ENCODE data around the gene RGL1. TPM values are rescaled to one million over a fixed set of nuclear protein-coding genes. Genes with fewer than 3 reads are reported as not detected.
"Not testable (repeated sequence)": the region's sequence is repeated elsewhere in the genome, so short reads cannot be mapped to it uniquely, and the experiment has no call there.

RGL1 gene
- total RNA-seq, 1 experiment from 2014 or later: 1.3 TPM

- TF ChIP-seq YY1 (IDR thresholded peaks at IDR 0.05; ENCODE audit: extremely low read depth, insufficient replicate concordance, low read depth, low read length) (no peak), ELF1 (IDR thresholded peaks at IDR 0.05; ENCODE audit: borderline replicate concordance, low read depth) (no peak), JUND (IDR thresholded peaks at IDR 0.05) (no peak)
Measured at GRCh38 chr1:183760661-183761060, 44.3 kb upstream of the RGL1 start (continued).

DNA sequence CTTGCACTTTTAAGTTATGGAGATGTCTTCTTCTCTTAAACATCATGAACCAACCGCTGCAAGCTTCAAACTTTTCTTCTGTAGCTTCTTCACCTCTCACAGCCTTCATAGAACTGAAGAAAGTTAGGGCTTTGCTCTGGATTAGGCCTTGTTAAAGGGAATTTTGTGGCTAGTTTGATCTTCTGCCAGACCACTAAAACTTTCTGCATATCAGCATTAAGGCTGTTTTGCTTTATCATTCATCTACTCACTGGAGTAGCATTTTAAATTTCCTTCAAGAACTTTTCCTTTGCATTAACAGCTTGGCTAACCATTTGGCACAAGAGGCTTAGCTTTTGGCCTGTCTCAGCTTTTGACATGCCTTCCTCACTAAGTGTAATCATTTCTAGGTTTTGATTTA is 43.0 kb upstream of the RGL1 start:
- ChIA-PET CTCF (no interaction called here), RAD21 (ENCODE audit: low non-redundant PET in 1 of 2, low total read pairs in 2 of 2, uncharacterized antibody in 2 of 2, unreplicated experiment in 2 of 2) (no interaction called here), POLR2A (no interaction called here)
- H3K4me3 ChIP-seq (replicated peaks in 1 of 2; ENCODE audit: low read depth in 1 of 2, low read length in 2 of 2): no peak overlapping the region
- intact Hi-C loops (cut with micrococcal nuclease): no loop called here
- H3K36me3 ChIP-seq (ENCODE audit: control insufficient read depth in 1 of 2, insufficient read depth in 2 of 2, low read length in 2 of 2): no peaks in the 10 kb centered on the region
- H3K9me3 ChIP-seq (ENCODE audit: control insufficient read depth in 1 of 2, insufficient read depth in 1 of 2, low read depth in 1 of 2, low read length in 2 of 2): peaks cover 0 to 3% of the 10 kb centered on the region in 2 experiments; a peak in 1 of 4 replicates
- H3K9ac ChIP-seq (ENCODE audit: low read length): no peak overlapping the region
- TF ChIP-seq SIN3A (IDR thresholded peaks at IDR 0.05; ENCODE audit: low read depth): no peak
- TF ChIP-seq, protein P1, sequence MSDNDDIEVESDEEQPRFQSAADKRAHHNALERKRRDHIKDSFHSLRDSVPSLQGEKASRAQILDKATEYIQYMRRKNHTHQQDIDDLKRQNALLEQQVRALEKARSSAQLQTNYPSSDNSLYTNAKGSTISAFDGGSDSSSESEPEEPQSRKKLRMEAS (IDR thresholded peaks at IDR 0.05): no peak
- TF ChIP-seq POLR2AphosphoS5 (IDR thresholded peaks at IDR 0.05; ENCODE audit: low read depth, low read length): no peak
- no peak for TF ChIP-seq CTCF (IDR thresholded peaks at IDR 0.05 in 2 of 3, conservative IDR thresholded peaks at IDR 0.05 in 1 of 3; ENCODE audit: borderline replicate concordance in 1 of 3, insufficient read depth in 1 of 3, low read depth in 2 of 3, low read length in 2 of 3)
- no peak overlapping the region for H3K4me2 ChIP-seq (ENCODE audit: low read length)
- no peak for DNase-seq (ENCODE audit: low read depth, low spot score)
- no peaks in the 10 kb centered on the region for H3K27me3 ChIP-seq (ENCODE audit: insufficient read depth, low read length)
- H3K9me2 ChIP-seq (ENCODE audit: insufficient read depth): no peaks in the 10 kb centered on the region
- H3K27ac ChIP-seq (ENCODE audit: low read depth, low read length): no peak overlapping the region
- H4K20me1 ChIP-seq (ENCODE audit: insufficient read depth): no peaks in the 10 kb centered on the region
- H3K79me2 ChIP-seq (ENCODE audit: insufficient read depth, low read length): no peaks in the 10 kb centered on the region
- H3K4me1 ChIP-seq (ENCODE audit: control insufficient read depth in 1 of 2, insufficient read depth in 2 of 2, low read length in 2 of 2): peaks cover 0 to 4% of the 10 kb centered on the region in 2 experiments; a peak in 1 of 4 replicates
- BruUV-seq (replicated peaks): no TSS peak
- H2AFZ ChIP-seq (ENCODE audit: low read depth, low read length, poor library complexity, severe bottlenecking): no peak overlapping the region
- no peak for ATAC-seq

DNA sequence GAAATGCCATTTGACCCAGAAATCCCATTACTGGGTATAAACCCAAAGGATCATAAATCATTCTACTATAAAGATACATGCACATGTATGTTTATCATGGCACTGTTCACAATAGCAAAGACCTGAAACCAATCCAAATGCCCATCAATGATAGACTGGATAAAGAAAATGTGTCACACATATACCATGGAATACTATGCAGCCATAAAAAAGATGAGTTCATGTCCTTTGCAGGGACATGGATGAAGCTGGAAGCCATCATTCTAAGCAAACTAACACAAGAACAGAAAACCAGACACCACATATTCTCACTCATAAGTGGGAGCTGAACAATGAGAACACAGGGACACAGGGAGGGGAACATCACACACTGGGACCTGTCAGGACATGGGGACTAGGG is 42.1 kb upstream of the RGL1 start:
- H3K27me3 ChIP-seq (ENCODE audit: insufficient read depth, low read length); H3K4me2 ChIP-seq (ENCODE audit: low read length); H3K9ac ChIP-seq (ENCODE audit: low read length); H3K4me3 ChIP-seq (replicated peaks in 1 of 2; ENCODE audit: low read depth in 1 of 2, low read length in 2 of 2); POLR2A ChIA-PET; DNase-seq (ENCODE audit: low read depth, low spot score); ATAC-seq; H4K20me1 ChIP-seq (ENCODE audit: insufficient read depth); CTCF ChIA-PET; H3K27ac ChIP-seq (ENCODE audit: low read depth, low read length); H3K9me3 ChIP-seq (ENCODE audit: control insufficient read depth in 1 of 2, insufficient read depth in 1 of 2, low read depth in 1 of 2, low read length in 2 of 2); H3K9me2 ChIP-seq (ENCODE audit: insufficient read depth); RAD21 ChIA-PET (ENCODE audit: low non-redundant PET in 1 of 2, low total read pairs in 2 of 2, uncharacterized antibody in 2 of 2, unreplicated experiment in 2 of 2); H2AFZ ChIP-seq (ENCODE audit: low read depth, low read length, poor library complexity, severe bottlenecking); H3K4me1 ChIP-seq (ENCODE audit: control insufficient read depth in 1 of 2, insufficient read depth in 2 of 2, low read length in 2 of 2); intact Hi-C loops (cut with micrococcal nuclease); H3K36me3 ChIP-seq (ENCODE audit: control insufficient read depth in 1 of 2, insufficient read depth in 2 of 2, low read length in 2 of 2); BruUV-seq (replicated peaks); H3K79me2 ChIP-seq (ENCODE audit: insufficient read depth, low read length): not testable (repeated sequence)
